ENCODE results near the gene FGF22.

DNA sequence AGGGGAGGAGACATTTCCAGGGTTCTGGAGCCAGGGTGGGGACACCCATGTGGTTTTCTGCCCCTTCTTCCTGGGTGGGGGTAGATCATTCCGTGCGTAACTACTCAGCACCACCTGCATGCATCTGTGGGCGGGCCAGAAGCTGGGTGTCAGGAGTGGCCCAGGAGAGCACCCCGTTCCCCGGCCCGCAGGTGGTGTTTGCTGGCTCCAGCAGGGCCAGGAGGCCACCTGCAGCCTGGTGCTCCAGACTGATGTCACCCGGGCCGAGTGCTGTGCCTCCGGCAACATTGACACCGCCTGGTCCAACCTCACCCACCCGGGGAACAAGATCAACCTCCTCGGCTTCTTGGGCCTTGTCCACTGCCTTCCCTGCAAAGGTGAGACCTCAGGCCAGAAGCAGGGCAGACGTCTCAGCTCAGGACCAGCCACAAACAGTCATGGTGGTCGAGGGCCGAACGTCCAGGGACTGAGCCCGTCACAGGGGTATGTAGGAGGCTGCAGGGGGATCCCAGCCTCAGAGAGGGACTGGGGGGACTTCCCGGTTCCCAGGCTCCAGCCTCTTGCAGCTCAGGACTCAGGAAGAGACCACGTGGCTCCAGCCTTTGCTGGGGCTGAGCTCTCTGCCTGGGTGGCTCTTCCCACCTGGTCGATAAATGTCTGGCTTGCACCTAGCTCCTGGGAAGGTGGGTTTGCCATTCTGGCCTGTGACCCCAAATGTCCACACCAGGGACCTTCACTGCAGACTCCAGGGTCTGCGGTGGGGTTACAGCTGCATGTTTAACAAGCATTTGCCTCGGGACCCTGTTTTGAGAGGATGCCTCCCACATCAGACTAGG lies 38.1 kb downstream of the FGF22 start:
- TF ChIP-seq, protein P1, sequence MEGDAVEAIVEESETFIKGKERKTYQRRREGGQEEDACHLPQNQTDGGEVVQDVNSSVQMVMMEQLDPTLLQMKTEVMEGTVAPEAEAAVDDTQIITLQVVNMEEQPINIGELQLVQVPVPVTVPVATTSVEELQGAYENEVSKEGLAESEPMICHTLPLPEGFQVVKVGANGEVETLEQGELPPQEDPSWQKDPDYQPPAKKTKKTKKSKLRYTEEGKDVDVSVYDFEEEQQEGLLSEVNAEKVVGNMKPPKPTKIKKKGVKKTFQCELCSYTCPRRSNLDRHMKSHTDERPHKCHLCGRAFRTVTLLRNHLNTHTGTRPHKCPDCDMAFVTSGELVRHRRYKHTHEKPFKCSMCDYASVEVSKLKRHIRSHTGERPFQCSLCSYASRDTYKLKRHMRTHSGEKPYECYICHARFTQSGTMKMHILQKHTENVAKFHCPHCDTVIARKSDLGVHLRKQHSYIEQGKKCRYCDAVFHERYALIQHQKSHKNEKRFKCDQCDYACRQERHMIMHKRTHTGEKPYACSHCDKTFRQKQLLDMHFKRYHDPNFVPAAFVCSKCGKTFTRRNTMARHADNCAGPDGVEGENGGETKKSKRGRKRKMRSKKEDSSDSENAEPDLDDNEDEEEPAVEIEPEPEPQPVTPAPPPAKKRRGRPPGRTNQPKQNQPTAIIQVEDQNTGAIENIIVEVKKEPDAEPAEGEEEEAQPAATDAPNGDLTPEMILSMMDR (IDR thresholded peaks at IDR 0.05), result no peak
- no peak for TF ChIP-seq POLR2A (IDR thresholded peaks at IDR 0.05)

All from upper lobe of left lung (tissue), 4 donors.